ENCODE results near the gene CISTR.
A peak's percentile ranks its signal among the peaks of the same experiment; 100 is the strongest.

Gene CISTR

DNA sequence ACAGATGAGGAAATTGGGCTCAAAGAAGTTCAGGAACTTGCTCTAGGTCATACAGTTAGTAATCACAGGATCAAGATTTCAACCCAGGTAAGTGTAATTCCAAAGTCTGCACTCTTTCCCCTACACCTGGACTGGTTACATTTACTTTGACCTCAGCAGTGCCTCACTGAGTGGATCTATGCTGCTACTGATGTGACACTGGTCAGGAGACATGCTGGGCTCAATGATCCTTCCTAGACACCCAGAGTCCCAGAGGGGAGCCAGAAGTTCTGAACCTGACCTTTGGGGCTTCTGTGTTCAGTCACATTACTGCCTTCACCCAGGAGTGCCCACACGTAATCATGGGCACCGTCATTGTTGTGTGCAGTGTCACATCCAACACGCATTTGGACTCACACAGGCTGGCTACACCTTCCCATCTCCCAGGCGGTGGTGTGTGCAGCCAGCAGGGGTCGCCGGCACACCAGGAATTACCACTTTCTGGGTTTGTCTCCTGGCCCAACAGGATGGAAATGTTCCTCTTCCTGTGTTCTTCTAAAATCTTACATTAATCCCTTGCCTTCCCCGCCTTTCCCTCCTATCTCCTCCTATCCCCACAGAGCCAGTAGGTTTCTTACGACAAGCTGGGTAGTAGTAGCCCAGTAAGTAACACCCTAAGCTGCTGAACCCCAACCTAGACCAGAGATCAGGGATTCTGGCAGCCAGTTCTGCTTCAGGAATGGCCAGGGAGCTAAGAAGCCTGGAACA lies 50.1 kb downstream of the CISTR start:
- no peaks in the 10 kb centered on the region for H3K27me3 ChIP-seq (ENCODE audit: insufficient read depth, low read depth, severe bottlenecking)
- peak; percentile 88 for DNase-seq
- TF ChIP-seq, protein P1, sequence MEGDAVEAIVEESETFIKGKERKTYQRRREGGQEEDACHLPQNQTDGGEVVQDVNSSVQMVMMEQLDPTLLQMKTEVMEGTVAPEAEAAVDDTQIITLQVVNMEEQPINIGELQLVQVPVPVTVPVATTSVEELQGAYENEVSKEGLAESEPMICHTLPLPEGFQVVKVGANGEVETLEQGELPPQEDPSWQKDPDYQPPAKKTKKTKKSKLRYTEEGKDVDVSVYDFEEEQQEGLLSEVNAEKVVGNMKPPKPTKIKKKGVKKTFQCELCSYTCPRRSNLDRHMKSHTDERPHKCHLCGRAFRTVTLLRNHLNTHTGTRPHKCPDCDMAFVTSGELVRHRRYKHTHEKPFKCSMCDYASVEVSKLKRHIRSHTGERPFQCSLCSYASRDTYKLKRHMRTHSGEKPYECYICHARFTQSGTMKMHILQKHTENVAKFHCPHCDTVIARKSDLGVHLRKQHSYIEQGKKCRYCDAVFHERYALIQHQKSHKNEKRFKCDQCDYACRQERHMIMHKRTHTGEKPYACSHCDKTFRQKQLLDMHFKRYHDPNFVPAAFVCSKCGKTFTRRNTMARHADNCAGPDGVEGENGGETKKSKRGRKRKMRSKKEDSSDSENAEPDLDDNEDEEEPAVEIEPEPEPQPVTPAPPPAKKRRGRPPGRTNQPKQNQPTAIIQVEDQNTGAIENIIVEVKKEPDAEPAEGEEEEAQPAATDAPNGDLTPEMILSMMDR (IDR thresholded peaks at IDR 0.05; ENCODE audit: low read depth, low read length) = peak; percentile 94

GRCh38 chr12:53700567-53700966 lies 51.2 kb downstream of the CISTR start:
- peak; percentile 41 for DNase-seq
- Histone ChIP-seq H3K36me3 (no peaks in the 10 kb centered on the region), H3K27ac (peak overlapping the region; percentile 43), H3K9me3 (ENCODE audit: severe bottlenecking) (no peaks in the 10 kb centered on the region), H3K27me3 (ENCODE audit: insufficient read depth, low read depth, severe bottlenecking) (no peaks in the 10 kb centered on the region), H3K4me3 (ENCODE audit: low read depth, low read length) (no peak overlapping the region)
- TF ChIP-seq, protein P1 (IDR thresholded peaks at IDR 0.05; ENCODE audit: low read depth, low read length) = no peak

More for the DNA sequence above, 50.1 kb downstream of the CISTR start:
- H3K9me3 ChIP-seq (ENCODE audit: severe bottlenecking) = no peaks in the 10 kb centered on the region
- H3K27ac ChIP-seq = peak overlapping the region; percentile 46
- no peak overlapping the region for H3K4me3 ChIP-seq (ENCODE audit: low read depth, low read length)
- H3K36me3 ChIP-seq = no peaks in the 10 kb centered on the region

DNA sequence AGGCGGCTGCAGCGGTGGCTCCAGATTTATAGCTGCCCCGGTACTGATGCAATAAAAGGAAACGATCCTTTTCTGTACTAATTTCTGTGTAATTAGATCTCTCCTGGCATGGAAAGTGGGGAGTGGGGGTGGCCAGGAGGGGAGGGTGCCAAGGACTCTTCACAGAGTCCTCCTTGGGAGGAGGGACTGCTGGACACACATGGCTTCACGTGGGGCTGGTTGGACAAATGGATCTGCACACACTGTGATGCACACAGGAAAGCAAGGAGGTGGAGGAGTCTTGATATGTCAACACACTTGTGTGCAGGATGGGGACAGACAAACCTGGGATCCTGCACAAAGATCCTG lies 52.1 kb downstream of the CISTR start:
- no peak for DNase-seq
- no peaks in the 10 kb centered on the region for H3K27me3 ChIP-seq (ENCODE audit: insufficient read depth, low read depth, severe bottlenecking)
- no peaks in the 10 kb centered on the region for H3K36me3 ChIP-seq
- no peaks in the 10 kb centered on the region for H3K9me3 ChIP-seq (ENCODE audit: severe bottlenecking)
- TF ChIP-seq, protein P1 (IDR thresholded peaks at IDR 0.05; ENCODE audit: low read depth, low read length) = no peak
- no peak overlapping the region for H3K4me3 ChIP-seq (ENCODE audit: low read depth, low read length)
- H3K27ac ChIP-seq = no peak overlapping the region

GRCh38 chr12:53698948-53699677 lies 52.7 kb downstream of the CISTR start:
- Histone ChIP-seq H3K9me3 (ENCODE audit: severe bottlenecking) (no peaks in the 10 kb centered on the region), H3K27me3 (ENCODE audit: insufficient read depth, low read depth, severe bottlenecking) (no peaks in the 10 kb centered on the region), H3K27ac (no peak overlapping the region), H3K4me3 (ENCODE audit: low read depth, low read length) (no peak overlapping the region), H3K36me3 (no peaks in the 10 kb centered on the region)
- no peak for DNase-seq
- TF ChIP-seq, protein P1 (IDR thresholded peaks at IDR 0.05; ENCODE audit: low read depth, low read length) = no peak

DNA sequence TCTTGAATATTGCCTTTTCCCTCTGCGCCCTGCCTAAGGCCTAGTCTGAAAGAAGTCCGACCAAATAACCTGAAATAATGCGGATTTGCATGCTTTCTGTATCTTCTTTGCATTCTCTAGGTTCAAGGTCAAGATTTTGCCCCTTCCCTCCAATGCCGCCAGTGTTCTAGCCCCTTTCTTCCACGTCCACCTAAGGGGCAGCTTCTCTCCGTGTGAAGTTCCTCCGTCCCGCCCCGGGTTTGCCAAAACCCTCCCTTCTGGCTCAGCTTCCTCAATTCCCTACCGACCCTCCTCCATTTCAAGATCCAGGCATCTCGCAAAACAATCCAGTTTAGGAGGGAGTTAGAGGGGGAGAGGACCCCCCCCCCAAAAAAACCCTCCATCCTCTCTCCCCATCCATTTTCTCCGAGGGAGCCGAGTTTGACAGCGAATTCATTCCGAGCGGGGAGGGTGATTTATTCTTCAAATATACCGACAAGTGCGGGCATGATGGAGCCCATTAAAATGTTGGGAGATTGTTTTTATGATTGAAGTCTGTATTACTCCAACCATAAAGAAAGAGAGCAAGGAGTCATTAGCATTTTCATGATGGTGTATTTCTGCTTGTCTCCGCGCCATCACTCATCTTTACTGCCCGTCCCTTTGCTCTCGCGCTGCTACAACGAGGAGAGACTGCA lies 55.0 kb downstream of the CISTR start:
- no peaks in the 10 kb centered on the region for H3K36me3 ChIP-seq
- TF ChIP-seq, protein P1 (IDR thresholded peaks at IDR 0.05; ENCODE audit: low read depth, low read length) = no peak
- peak overlapping the region; percentile 40 for H3K27ac ChIP-seq
- peak overlapping the region; percentile 29 for H3K4me3 ChIP-seq (ENCODE audit: low read depth, low read length)
- DNase-seq = no peak
- no peaks in the 10 kb centered on the region for H3K27me3 ChIP-seq (ENCODE audit: insufficient read depth, low read depth, severe bottlenecking)
- H3K9me3 ChIP-seq (ENCODE audit: severe bottlenecking) = no peaks in the 10 kb centered on the region
